ENCODE results near the gene MRGPRF.

DNA sequence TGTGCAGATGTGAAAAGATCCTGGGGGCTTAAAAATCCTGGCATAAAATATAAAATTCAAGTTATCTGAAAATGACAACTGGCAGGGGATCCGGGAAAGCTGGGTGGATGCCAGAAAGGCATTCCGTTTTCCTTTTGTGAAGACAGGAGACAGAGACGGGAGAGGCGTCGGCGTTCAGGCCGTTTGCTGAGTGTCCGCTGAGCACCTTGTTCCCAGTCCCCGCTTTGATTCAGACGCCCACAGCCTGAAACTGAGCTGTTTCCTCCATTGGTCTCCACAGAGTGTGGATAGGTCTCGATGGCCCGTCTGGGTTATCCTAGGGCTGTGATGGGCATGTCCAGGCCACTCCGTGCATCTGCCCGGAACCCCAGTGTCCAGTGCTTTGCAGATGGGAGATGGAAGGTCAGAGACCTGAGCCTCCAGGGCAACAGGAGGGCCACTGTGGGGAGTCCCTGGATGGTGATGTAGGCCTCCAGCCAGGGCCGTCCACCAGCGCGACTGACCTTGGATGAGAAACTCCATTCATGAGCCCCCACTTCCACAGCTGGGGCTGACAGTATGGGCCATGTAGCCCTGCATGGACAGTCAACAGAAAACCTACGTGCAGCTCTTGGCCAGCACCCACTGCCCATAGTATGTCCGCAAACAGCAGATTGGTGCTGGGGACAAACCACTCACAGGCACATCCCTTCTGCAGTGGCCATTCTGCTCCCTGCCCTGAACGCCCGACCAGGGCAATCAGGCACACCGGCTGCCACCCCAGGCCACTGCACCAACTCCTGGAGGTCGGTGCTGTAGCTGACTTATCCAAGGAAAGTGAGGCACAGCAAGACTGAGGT lies 11.6 kb downstream of the MRGPRF start:
- TF ChIP-seq POLR2A (IDR thresholded peaks at IDR 0.05) = no peak
- TF ChIP-seq, protein P1, sequence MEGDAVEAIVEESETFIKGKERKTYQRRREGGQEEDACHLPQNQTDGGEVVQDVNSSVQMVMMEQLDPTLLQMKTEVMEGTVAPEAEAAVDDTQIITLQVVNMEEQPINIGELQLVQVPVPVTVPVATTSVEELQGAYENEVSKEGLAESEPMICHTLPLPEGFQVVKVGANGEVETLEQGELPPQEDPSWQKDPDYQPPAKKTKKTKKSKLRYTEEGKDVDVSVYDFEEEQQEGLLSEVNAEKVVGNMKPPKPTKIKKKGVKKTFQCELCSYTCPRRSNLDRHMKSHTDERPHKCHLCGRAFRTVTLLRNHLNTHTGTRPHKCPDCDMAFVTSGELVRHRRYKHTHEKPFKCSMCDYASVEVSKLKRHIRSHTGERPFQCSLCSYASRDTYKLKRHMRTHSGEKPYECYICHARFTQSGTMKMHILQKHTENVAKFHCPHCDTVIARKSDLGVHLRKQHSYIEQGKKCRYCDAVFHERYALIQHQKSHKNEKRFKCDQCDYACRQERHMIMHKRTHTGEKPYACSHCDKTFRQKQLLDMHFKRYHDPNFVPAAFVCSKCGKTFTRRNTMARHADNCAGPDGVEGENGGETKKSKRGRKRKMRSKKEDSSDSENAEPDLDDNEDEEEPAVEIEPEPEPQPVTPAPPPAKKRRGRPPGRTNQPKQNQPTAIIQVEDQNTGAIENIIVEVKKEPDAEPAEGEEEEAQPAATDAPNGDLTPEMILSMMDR (IDR thresholded peaks at IDR 0.05) = no peak
